Measurements from ENCODE around the gene RRBP1. TPM values are rescaled to one million over a fixed set of nuclear protein-coding genes. Genes with fewer than 3 reads are reported as not detected.

RRBP1 gene
- total and polyA plus RNA-seq, 2 of the 4 experiments (the other 2 are of a cell fraction), result 90.2 to 136 TPM

GRCh38 chr20:17624070-17624469, 58.0 kb downstream of the RRBP1 start:
- H3K9me1 ChIP-seq (ENCODE audit: insufficient read depth, low read length), result no peaks in the 10 kb centered on the region
- no peaks in the 10 kb centered on the region for H3K4me1 ChIP-seq (ENCODE audit: control insufficient read depth, insufficient read depth, low read length)
- no peak overlapping the region for H2BK5ac ChIP-seq (ENCODE audit: low read depth, low read length, poor library complexity, severe bottlenecking)
- H3K18ac ChIP-seq (ENCODE audit: low read depth, low read length), result no peak overlapping the region
- CTCF ChIA-PET, result no interaction called here
- ATAC-seq (ENCODE audit: low read depth), result no peak
- intact Hi-C loops (cut with micrococcal nuclease), result no loop called here
- H3K36me3 ChIP-seq (ENCODE audit: control insufficient read depth, insufficient read depth, low read length), result peaks cover 97% of the 10 kb centered on the region
- no peak overlapping the region for H2BK15ac ChIP-seq (ENCODE audit: low read depth, low read length)
- H2BK120ac ChIP-seq (ENCODE audit: low read depth, low read length), result no peak overlapping the region
- no peak overlapping the region for H2AK9ac ChIP-seq (replicated peaks; ENCODE audit: low read depth, low read length, poor library complexity)
- BruUV-seq (replicated peaks), result no TSS peak
- H4K91ac ChIP-seq (ENCODE audit: insufficient read depth, low read depth, low read length), result no peak overlapping the region
- H3K27me3 ChIP-seq (ENCODE audit: control insufficient read depth, insufficient read depth, low read length), result no peaks in the 10 kb centered on the region
- H2BK20ac ChIP-seq (ENCODE audit: low read depth, low read length), result no peak overlapping the region
- no peak overlapping the region for H3K4ac ChIP-seq (ENCODE audit: low read depth, low read length)
- H3K56ac ChIP-seq (ENCODE audit: extremely low read depth, insufficient read depth, low read length), result no peak overlapping the region
- H3K9ac ChIP-seq (ENCODE audit: low read depth, low read length), result no peak overlapping the region
- no peak for DNase-seq
- H4K8ac ChIP-seq (ENCODE audit: low read depth in 2 of 2, low read length in 2 of 2), result no peak overlapping the region
- dilution Hi-C loops (cut with HindIII; ENCODE audit: low sequenced_read_pairs, unreplicated experiment), result no loop called here
- H3K9me3 ChIP-seq (ENCODE audit: control insufficient read depth, insufficient read depth, low read length), result no peaks in the 10 kb centered on the region
- H3K23ac ChIP-seq (ENCODE audit: low read depth, low read length), result no peak overlapping the region
- no peak overlapping the region for H2AK5ac ChIP-seq (ENCODE audit: low read depth, low read length)
- H3K27ac ChIP-seq (ENCODE audit: insufficient read depth, low read length), result no peak overlapping the region
- 96% methylated on average over 6 of the region's 12 CpGs; no CpG with 5 or more reads in 1 of the 2 experiments for WGBS, 2 experiments (ENCODE audit: extremely low coverage in 2 of 2, insufficient read length in 1 of 2)
- in situ Hi-C loops (cut with MboI; ENCODE audit: low sequenced_read_pairs), result no loop called here
- no peak overlapping the region for H3K4me3 ChIP-seq (ENCODE audit: insufficient read depth, low read depth, low read length)
- no peak overlapping the region for H3K14ac ChIP-seq (replicated peaks; ENCODE audit: low read depth, low read length)
- no peak overlapping the region for H4K5ac ChIP-seq (ENCODE audit: low read depth, low read length)
- H3K4me2 ChIP-seq (ENCODE audit: low read depth, low read length), result no peak overlapping the region
- H3K79me1 ChIP-seq (ENCODE audit: low read depth in 1 of 2, low read length in 2 of 2), result peaks cover 24 to 79% of the 10 kb centered on the region in 2 experiments
- TF ChIP-seq ELK1 (IDR thresholded peaks at IDR 0.05; ENCODE audit: borderline replicate concordance, low read depth, low read length), result no peak
- no peak for TF ChIP-seq RFX5 (IDR thresholded peaks at IDR 0.05; ENCODE audit: low read depth, low read length)
- TF ChIP-seq FOS (IDR thresholded peaks at IDR 0.05; ENCODE audit: low read depth, low read length), result no peak
- no peak overlapping the region for H2AFZ ChIP-seq (replicated peaks; ENCODE audit: low read length, poor library complexity)
- peaks cover 71% of the 10 kb centered on the region for H4K20me1 ChIP-seq (ENCODE audit: insufficient read depth, low read length)
- POLR2A ChIA-PET (ENCODE audit: unreplicated experiment), result no interaction called here
